Measurements from ENCODE around the gene LAIR2. TPM values are rescaled to one million over a fixed set of nuclear protein-coding genes. Genes with fewer than 3 reads are reported as not detected.
A peak's percentile ranks its signal among the peaks of the same experiment; 100 is the strongest.

LAIR2 gene
- total RNA-seq, 1 experiment from 2014 or later = not detected

DNA sequence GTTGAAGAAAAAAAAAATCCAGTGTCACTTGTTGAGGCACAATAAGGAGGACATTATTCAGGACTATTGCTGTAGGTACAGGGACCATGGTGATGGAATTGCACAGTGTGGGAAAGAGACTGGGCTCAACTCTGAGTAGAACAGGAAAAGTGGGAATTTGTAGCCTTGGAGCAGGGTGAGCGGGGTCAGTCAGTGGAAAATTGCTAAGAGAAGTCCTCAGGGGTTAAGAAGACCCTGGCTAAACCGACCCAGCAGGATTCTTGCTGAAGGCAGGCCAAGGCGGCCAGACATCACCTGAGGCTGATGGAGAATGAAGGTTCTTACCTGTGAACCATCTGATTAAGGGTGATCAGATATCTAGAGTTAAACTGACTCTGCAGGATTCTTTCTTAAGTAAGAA is 12.5 kb downstream of the LAIR2 start:
- no peak for DNase-seq (ENCODE audit: low spot score)
- ChIA-PET CTCF (no interaction called here), POLR2A (ENCODE audit: low non-redundant PET) (no interaction called here)
- no peaks in the 10 kb centered on the region for H3K4me1 ChIP-seq (ENCODE audit: insufficient read depth, low read length, poor library complexity, severe bottlenecking)
- H3K27ac ChIP-seq (ENCODE audit: low read depth, low read length, poor library complexity, severe bottlenecking) = no peak overlapping the region
- no peaks in the 10 kb centered on the region for H3K9me3 ChIP-seq (ENCODE audit: low read depth, low read length, poor library complexity, severe bottlenecking)
- no peak overlapping the region for H3K4me3 ChIP-seq (ENCODE audit: low read depth, low read length, poor library complexity, severe bottlenecking)
- no peaks in the 10 kb centered on the region for H3K36me3 ChIP-seq (ENCODE audit: insufficient read depth, low read length, poor library complexity, severe bottlenecking)
- TF ChIP-seq, protein P1, sequence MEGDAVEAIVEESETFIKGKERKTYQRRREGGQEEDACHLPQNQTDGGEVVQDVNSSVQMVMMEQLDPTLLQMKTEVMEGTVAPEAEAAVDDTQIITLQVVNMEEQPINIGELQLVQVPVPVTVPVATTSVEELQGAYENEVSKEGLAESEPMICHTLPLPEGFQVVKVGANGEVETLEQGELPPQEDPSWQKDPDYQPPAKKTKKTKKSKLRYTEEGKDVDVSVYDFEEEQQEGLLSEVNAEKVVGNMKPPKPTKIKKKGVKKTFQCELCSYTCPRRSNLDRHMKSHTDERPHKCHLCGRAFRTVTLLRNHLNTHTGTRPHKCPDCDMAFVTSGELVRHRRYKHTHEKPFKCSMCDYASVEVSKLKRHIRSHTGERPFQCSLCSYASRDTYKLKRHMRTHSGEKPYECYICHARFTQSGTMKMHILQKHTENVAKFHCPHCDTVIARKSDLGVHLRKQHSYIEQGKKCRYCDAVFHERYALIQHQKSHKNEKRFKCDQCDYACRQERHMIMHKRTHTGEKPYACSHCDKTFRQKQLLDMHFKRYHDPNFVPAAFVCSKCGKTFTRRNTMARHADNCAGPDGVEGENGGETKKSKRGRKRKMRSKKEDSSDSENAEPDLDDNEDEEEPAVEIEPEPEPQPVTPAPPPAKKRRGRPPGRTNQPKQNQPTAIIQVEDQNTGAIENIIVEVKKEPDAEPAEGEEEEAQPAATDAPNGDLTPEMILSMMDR (conservative IDR thresholded peaks at IDR 0.05; ENCODE audit: low read depth, low read length) = no peak
- TF ChIP-seq EZH2 (IDR thresholded peaks at IDR 0.05; ENCODE audit: borderline replicate concordance, low read depth, low read length, poor library complexity, severe bottlenecking) = no peak
- intact Hi-C loops (cut with micrococcal nuclease; ENCODE audit: unreplicated experiment) = no loop called here
- BruUV-seq (replicated peaks) = no TSS peak
- no peaks in the 10 kb centered on the region for H3K27me3 ChIP-seq (replicated peaks; ENCODE audit: insufficient read depth, low read depth, low read length, poor library complexity)

GRCh38 chr19:54517483-54517882 is 14.9 kb downstream of the LAIR2 start:
- H3K27ac ChIP-seq (ENCODE audit: low read depth, low read length, poor library complexity, severe bottlenecking) = no peak overlapping the region
- ChIA-PET CTCF (no interaction called here), POLR2A (ENCODE audit: low non-redundant PET) (no interaction called here)
- no peaks in the 10 kb centered on the region for H3K36me3 ChIP-seq (ENCODE audit: insufficient read depth, low read length, poor library complexity, severe bottlenecking)
- BruUV-seq (replicated peaks) = no TSS peak
- H3K4me3 ChIP-seq (ENCODE audit: low read depth, low read length, poor library complexity, severe bottlenecking) = no peak overlapping the region
- peak; percentile 81 for DNase-seq (ENCODE audit: low spot score)
- TF ChIP-seq EZH2 (IDR thresholded peaks at IDR 0.05; ENCODE audit: borderline replicate concordance, low read depth, low read length, poor library complexity, severe bottlenecking) = no peak
- TF ChIP-seq, protein P1 (conservative IDR thresholded peaks at IDR 0.05; ENCODE audit: low read depth, low read length) = no peak
- H3K4me1 ChIP-seq (ENCODE audit: insufficient read depth, low read length, poor library complexity, severe bottlenecking) = no peaks in the 10 kb centered on the region
- no peaks in the 10 kb centered on the region for H3K27me3 ChIP-seq (replicated peaks; ENCODE audit: insufficient read depth, low read depth, low read length, poor library complexity)
- H3K9me3 ChIP-seq (ENCODE audit: low read depth, low read length, poor library complexity, severe bottlenecking) = no peaks in the 10 kb centered on the region
- intact Hi-C loops (cut with micrococcal nuclease; ENCODE audit: unreplicated experiment) = no loop called here

DNA sequence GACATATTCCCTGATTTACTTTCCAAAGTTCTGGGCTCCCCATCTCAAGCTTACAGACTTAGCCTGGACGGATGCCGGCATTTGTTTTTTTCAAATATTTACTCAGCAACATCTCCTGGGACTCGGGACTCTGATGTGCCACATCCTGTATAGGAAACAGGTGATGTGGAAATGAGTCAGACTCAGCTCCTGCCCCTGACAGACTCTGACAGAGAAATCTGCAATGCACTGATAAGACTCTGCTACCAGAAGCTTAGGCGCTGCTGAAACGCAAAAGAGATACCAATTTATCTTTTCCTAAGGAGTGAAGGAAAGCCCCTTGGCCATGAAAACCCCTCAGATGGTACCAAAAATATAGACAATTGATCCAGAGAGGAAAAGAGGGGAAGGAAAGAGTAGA is 16.2 kb downstream of the LAIR2 start:
- H3K4me1 ChIP-seq (ENCODE audit: insufficient read depth, low read length, poor library complexity, severe bottlenecking) = no peaks in the 10 kb centered on the region
- H3K36me3 ChIP-seq (ENCODE audit: insufficient read depth, low read length, poor library complexity, severe bottlenecking) = no peaks in the 10 kb centered on the region
- H3K9me3 ChIP-seq (ENCODE audit: low read depth, low read length, poor library complexity, severe bottlenecking) = no peaks in the 10 kb centered on the region
- H3K27ac ChIP-seq (ENCODE audit: low read depth, low read length, poor library complexity, severe bottlenecking) = no peak overlapping the region
- H3K27me3 ChIP-seq (replicated peaks; ENCODE audit: insufficient read depth, low read depth, low read length, poor library complexity) = no peaks in the 10 kb centered on the region
- TF ChIP-seq, protein P1 (conservative IDR thresholded peaks at IDR 0.05; ENCODE audit: low read depth, low read length) = no peak
- TF ChIP-seq EZH2 (IDR thresholded peaks at IDR 0.05; ENCODE audit: borderline replicate concordance, low read depth, low read length, poor library complexity, severe bottlenecking) = no peak
- no peak for DNase-seq (ENCODE audit: low spot score)
- intact Hi-C loops (cut with micrococcal nuclease; ENCODE audit: unreplicated experiment) = no loop called here
- CTCF ChIA-PET = no interaction called here
- no peak overlapping the region for H3K4me3 ChIP-seq (ENCODE audit: low read depth, low read length, poor library complexity, severe bottlenecking)
- POLR2A ChIA-PET (ENCODE audit: low non-redundant PET) = no interaction called here
- no TSS peak for BruUV-seq (replicated peaks)

Data from A673 (cell line).